Naive thymus-derived CD8-positive, alpha-beta T cell (primary cell): ENCODE measurements around the gene CHN1. TPM values are rescaled to one million over a fixed set of nuclear protein-coding genes. Genes with fewer than 3 reads are reported as not detected.

Source experiments
- ATAC-seq, 2 donors: fragments of 150-1000 bp; cut with Tn5 transposase in 1 of 2; sonication (Bioruptor Pico), chemical (Tn5 transposase) in 1 of 2; 1 replicate in 1 of 2; 2 replicates in 1 of 2; pipeline ENCODE4 v1.10.0; 2021; ENCODE audit warnings: mild to moderate bottlenecking in 2 of 2, moderate library complexity in 2 of 2
- POLR2A ChIA-PET: fragments of 350-600 bp; sonication (Branson Sonifier 250); formaldehyde crosslinking; loops from one replicate; lab custom pipeline; 2021; ENCODE audit warnings: antibody characterized with exemption; lab: Charles Lee
- DNase-seq, 10 donors: peaks; one replicate each; pipeline versions ENCODE4 v3.0.0 to v3.0.0-alpha.2; 2020 to 2022
- H3K27ac Mint-ChIP-seq, 10 donors: one replicate each; pipeline ENCODE4 v1.8.0; 2020 to 2022; ENCODE audit warnings: mild to moderate bottlenecking in 10 of 10, mixed read lengths in 10 of 10, moderate library complexity in 4 of 10, inconsistent platforms in 1 of 10
- H3K27me3 Mint-ChIP-seq, 5 donors: one replicate each; pipeline ENCODE4 v1.8.0; 2021 to 2022; ENCODE audit warnings: mixed read lengths in 5 of 5
- H3K36me3 Mint-ChIP-seq, 3 donors: one replicate each; pipeline ENCODE4 v1.8.0; 2020 to 2022; ENCODE audit warnings: mixed read lengths in 3 of 3, mild to moderate bottlenecking in 2 of 3, inconsistent platforms in 1 of 3
- H3K4me1 Mint-ChIP-seq, 4 donors: one replicate each; pipeline ENCODE4 v1.8.0; 2021 to 2022; ENCODE audit warnings: mixed read lengths in 4 of 4
- H3K4me3 Mint-ChIP-seq, 10 donors: one replicate each; pipeline ENCODE4 v1.8.0; 2020 to 2022; ENCODE audit warnings: mild to moderate bottlenecking in 10 of 10, mixed read lengths in 10 of 10, moderate library complexity in 6 of 10, inconsistent platforms in 1 of 10
- H3K9me3 Mint-ChIP-seq, 9 donors: one replicate each; pipeline ENCODE4 v1.8.0; 2020 to 2022; ENCODE audit warnings: mixed read lengths in 9 of 9, mild to moderate bottlenecking in 3 of 9, inconsistent platforms in 1 of 9, moderate library complexity in 1 of 9
- polyA plus RNA-seq, 3 donors: library from polyadenylated mRNA; unstranded; fragments of 300-500 nt; fragmentation: Illumina TruSeq; gene quantifications; one replicate each; pipeline ENCODE4 v1.2.3, GENCODE V29; 2021
- total RNA-seq, 8 experiments: library from RNA in 2 of 8; stranded (reverse) in 2 of 8; gene quantifications; one replicate each; pipeline ENCODE4 v1.2.3 and lab custom pipeline; 2021 to 2026

The CHN1 gene
- total and polyA plus RNA-seq, 5 experiments from 2014 or later = 0.58 to 2.2 (median 1.8) TPM

- peaks cover 0 to 6% (median 0%) of the 10 kb centered on the region in 9 donors for H3K9me3 Mint-ChIP-seq
- no peak for ATAC-seq
- POLR2A ChIA-PET = no interaction called here
- H3K36me3 Mint-ChIP-seq = peaks cover 0 to 2% (median 0%) of the 10 kb centered on the region in 3 donors
- H3K27ac Mint-ChIP-seq = no peak overlapping the region
- peaks cover 1 to 13% (median 3%) of the 10 kb centered on the region in 4 donors for H3K4me1 Mint-ChIP-seq
- peaks cover 0 to 2% (median 0%) of the 10 kb centered on the region in 5 donors for H3K27me3 Mint-ChIP-seq
- H3K4me3 Mint-ChIP-seq = no peak overlapping the region
- no peak for DNase-seq
Observed at GRCh38 chr2:174840436-174840835, 164.7 kb downstream of the CHN1 start.

- Mint-ChIP-seq H3K27ac (no peak overlapping the region), H3K27me3 (peaks cover 0 to 2% (median 0%) of the 10 kb centered on the region in 5 donors), H3K36me3 (peaks cover 0 to 5% (median 0%) of the 10 kb centered on the region in 3 donors), H3K4me1 (peaks cover 1 to 12% (median 3%) of the 10 kb centered on the region in 4 donors), H3K9me3 (peaks cover 0 to 6% (median 0%) of the 10 kb centered on the region in 9 donors), H3K4me3 (no peak overlapping the region)
- DNase-seq (no peak), ATAC-seq (no peak)
- POLR2A ChIA-PET = interaction anchor here (0.7 kb wide), 1 partner anchor 26 kb away, joined by 4 read pairs; no protein-coding TSS in a partner anchor
Observed at GRCh38 chr2:174839662-174840061, 165.5 kb downstream of the CHN1 start.

GRCh38 chr2:174836995-174837390 lies 168.2 kb downstream of the CHN1 start:
- Mint-ChIP-seq H3K27ac (no peak overlapping the region), H3K9me3 (peaks cover 9 to 22% (median 13%) of the 10 kb centered on the region in 9 donors), H3K4me3 (no peak overlapping the region), H3K36me3 (peaks cover 0 to 20% (median 10%) of the 10 kb centered on the region in 3 donors), H3K27me3 (peaks cover 0 to 2% (median 0%) of the 10 kb centered on the region in 5 donors), H3K4me1 (peaks cover 0 to 6% (median 2%) of the 10 kb centered on the region in 4 donors)
- no peak for DNase-seq
- ATAC-seq = no peak
- POLR2A ChIA-PET = no interaction called here

DNA sequence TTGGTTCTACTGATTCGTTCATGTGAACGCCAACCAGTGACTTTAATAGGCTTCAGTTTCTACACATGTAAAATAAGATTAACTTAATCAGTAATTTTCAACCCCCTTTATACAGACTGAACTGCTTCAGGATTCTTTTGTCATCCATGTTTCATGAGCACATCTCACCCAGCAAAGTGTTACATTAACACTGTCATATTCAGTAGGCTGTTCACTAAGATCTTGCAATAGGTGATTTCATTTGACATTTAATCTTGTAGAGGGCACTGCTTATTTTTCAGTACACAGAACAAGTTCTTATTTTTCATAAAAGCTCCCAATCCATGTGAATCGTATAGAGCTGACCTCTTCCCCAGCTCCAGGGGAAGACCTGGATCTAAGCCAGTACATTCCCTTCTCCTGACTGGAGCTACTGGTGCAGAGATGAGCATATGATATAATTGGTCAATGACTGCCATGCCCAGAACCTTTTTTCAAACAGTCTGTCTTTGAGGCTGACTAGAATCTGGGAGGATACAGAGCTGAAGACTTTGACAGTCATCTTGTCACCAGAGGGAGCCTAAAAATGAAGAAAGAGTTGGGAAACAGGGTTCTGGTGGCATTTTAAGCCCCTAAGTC lies 168.7 kb downstream of the CHN1 start:
- Mint-ChIP-seq H3K27ac (no peak overlapping the region), H3K9me3 (peaks cover 9 to 22% (median 13%) of the 10 kb centered on the region in 9 donors), H3K4me1 (peaks cover 0 to 6% (median 2%) of the 10 kb centered on the region in 4 donors), H3K36me3 (peaks cover 0 to 20% (median 10%) of the 10 kb centered on the region in 3 donors), H3K27me3 (peaks cover 0 to 2% (median 0%) of the 10 kb centered on the region in 5 donors), H3K4me3 (no peak overlapping the region)
- ATAC-seq (no peak), DNase-seq (no peak)
- POLR2A ChIA-PET = no interaction called here

DNA sequence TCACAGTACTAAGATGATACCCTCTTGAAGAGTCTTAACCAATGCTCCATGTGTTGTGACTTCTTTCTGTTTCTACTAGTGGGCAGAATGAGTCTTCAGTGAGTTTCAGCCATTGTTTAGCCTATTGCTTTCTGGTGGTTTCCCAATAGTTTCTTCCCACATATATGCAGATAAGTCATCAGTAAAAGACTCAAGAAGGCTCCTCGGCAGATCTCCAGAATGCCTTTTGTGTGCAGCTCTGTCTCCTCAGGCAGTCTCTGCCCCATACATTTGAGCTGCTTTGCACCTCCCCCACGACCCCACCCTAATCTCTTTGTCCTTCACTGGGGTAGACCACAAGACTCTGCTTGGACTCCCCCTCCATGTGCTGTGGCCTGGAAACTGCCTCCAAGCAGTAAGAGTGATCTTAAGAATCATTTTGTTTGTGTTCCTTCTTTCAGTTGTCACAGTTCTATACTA lies 169.4 kb downstream of the CHN1 start:
- ATAC-seq (no peak), DNase-seq (no peak)
- no peak overlapping the region for H3K27ac Mint-ChIP-seq
- H3K4me3 Mint-ChIP-seq = no peak overlapping the region
- peaks cover 0 to 20% (median 10%) of the 10 kb centered on the region in 3 donors for H3K36me3 Mint-ChIP-seq
- POLR2A ChIA-PET = no interaction called here
- peaks cover 9 to 22% (median 13%) of the 10 kb centered on the region in 9 donors for H3K9me3 Mint-ChIP-seq
- peaks cover 0 to 6% (median 2%) of the 10 kb centered on the region in 4 donors for H3K4me1 Mint-ChIP-seq
- peaks cover 0 to 2% (median 0%) of the 10 kb centered on the region in 5 donors for H3K27me3 Mint-ChIP-seq

GRCh38 chr2:174833737-174834136 lies 171.4 kb downstream of the CHN1 start:
- Mint-ChIP-seq H3K9me3 (peaks cover 9 to 22% (median 13%) of the 10 kb centered on the region in 9 donors), H3K4me1 (peaks cover 0 to 6% (median 2%) of the 10 kb centered on the region in 4 donors), H3K27ac (no peak overlapping the region), H3K27me3 (peaks cover 0 to 2% (median 0%) of the 10 kb centered on the region in 5 donors), H3K36me3 (peaks cover 0 to 20% (median 10%) of the 10 kb centered on the region in 3 donors), H3K4me3 (no peak overlapping the region)
- POLR2A ChIA-PET = no interaction called here
- ATAC-seq = no peak
- DNase-seq = no peak

DNA sequence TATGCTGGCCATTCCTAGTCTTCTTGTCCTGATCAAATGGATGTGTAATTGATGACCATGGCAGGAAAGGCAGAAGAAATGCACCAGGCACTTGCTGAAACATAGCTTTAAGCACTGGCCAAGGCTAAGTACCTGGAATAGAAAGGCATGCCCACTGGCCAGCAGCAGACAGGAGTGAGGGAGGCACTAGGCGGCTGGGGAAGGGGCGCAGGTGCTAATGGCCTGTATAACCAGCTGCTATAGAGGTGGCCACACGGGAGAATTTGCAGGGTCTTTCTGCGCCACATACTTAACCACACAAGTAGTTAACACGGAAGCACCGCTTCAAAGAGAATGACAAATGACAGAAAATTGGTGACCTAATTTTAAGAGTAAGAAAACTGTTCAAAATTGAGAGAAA lies 174.6 kb downstream of the CHN1 start:
- Mint-ChIP-seq H3K4me3 (no peak overlapping the region), H3K4me1 (peaks cover 0 to 6% (median under 1%) of the 10 kb centered on the region in 4 donors), H3K9me3 (peaks cover 6 to 20% (median 13%) of the 10 kb centered on the region in 9 donors), H3K27ac (no peak overlapping the region), H3K27me3 (peaks cover 0 to 1% (median 0%) of the 10 kb centered on the region in 5 donors), H3K36me3 (peaks cover 0 to 19% (median 10%) of the 10 kb centered on the region in 3 donors)
- DNase-seq (no peak), ATAC-seq (no peak)
- POLR2A ChIA-PET = no interaction called here

GRCh38 chr2:174829550-174829949 lies 175.6 kb downstream of the CHN1 start:
- Mint-ChIP-seq H3K36me3 (peaks cover 0 to 14% (median 10%) of the 10 kb centered on the region in 3 donors), H3K27me3 (peaks cover 0 to 1% (median 0%) of the 10 kb centered on the region in 5 donors), H3K27ac (no peak overlapping the region), H3K4me1 (peaks cover 0 to 6% (median under 1%) of the 10 kb centered on the region in 4 donors), H3K4me3 (no peak overlapping the region), H3K9me3 (peaks cover 4 to 17% (median 13%) of the 10 kb centered on the region in 9 donors)
- DNase-seq (no peak), ATAC-seq (no peak)
- POLR2A ChIA-PET = no interaction called here

GRCh38 chr2:174827371-174828369 lies 177.5 kb downstream of the CHN1 start:
- Mint-ChIP-seq H3K4me1 (no peaks in the 10 kb centered on the region), H3K9me3 (no peaks in the 10 kb centered on the region), H3K4me3 (no peak overlapping the region), H3K27ac (peak overlapping the region in 1 of 10 donors; percentile 32), H3K27me3 (peaks cover 0 to 4% (median under 1%) of the 10 kb centered on the region in 5 donors), H3K36me3 (no peaks in the 10 kb centered on the region)
- POLR2A ChIA-PET = no interaction called here
- DNase-seq = no peak
- ATAC-seq = no peak

- POLR2A ChIA-PET = no interaction called here
- Mint-ChIP-seq H3K27me3 (peaks cover 0 to 4% (median 1%) of the 10 kb centered on the region in 5 donors), H3K4me1 (no peaks in the 10 kb centered on the region), H3K9me3 (no peaks in the 10 kb centered on the region), H3K36me3 (peaks cover 0 to 3% (median 0%) of the 10 kb centered on the region in 3 donors), H3K27ac (no peak overlapping the region), H3K4me3 (no peak overlapping the region)
- no peak for DNase-seq
- no peak for ATAC-seq
Observed at GRCh38 chr2:174826051-174826450, 179.1 kb downstream of the CHN1 start.

- Mint-ChIP-seq H3K4me1 (no peaks in the 10 kb centered on the region), H3K36me3 (peaks cover 0 to 3% (median 0%) of the 10 kb centered on the region in 3 donors), H3K27me3 (peaks cover 0 to 4% (median 1%) of the 10 kb centered on the region in 5 donors), H3K27ac (no peak overlapping the region), H3K9me3 (peaks cover 0 to 4% (median 0%) of the 10 kb centered on the region in 9 donors), H3K4me3 (no peak overlapping the region)
- DNase-seq = no peak
- POLR2A ChIA-PET = interaction anchor here (0.6 kb wide), 1 partner anchor 409 kb away, joined by 3 read pairs; no protein-coding TSS in a partner anchor
- no peak for ATAC-seq
Observed at GRCh38 chr2:174824068-174824467, 181.1 kb downstream of the CHN1 start.

DNA sequence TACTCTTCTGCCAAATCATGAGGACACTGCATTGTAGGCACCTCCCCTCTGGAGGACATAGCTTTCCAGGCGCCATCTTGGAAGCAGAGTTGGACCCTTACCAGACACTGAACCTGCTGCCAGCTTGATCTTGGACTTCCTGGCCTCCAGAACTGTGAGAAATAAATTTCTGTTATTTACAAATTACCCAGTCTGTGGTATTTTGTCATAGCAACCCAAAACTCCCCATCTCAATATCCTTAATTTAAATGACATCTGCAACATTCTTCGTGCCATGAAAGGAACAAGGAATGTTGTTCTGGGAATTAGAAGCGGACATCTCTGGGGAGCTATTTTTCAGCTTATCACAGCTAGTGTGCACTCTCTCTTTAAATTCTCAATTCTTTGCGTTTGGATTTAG lies 183.6 kb downstream of the CHN1 start:
- Mint-ChIP-seq H3K9me3 (peaks cover 0 to 4% (median 0%) of the 10 kb centered on the region in 9 donors), H3K4me1 (no peaks in the 10 kb centered on the region), H3K4me3 (no peak overlapping the region), H3K27me3 (peaks cover 0 to 4% (median 1%) of the 10 kb centered on the region in 5 donors), H3K27ac (no peak overlapping the region), H3K36me3 (peaks cover 0 to 3% (median 0%) of the 10 kb centered on the region in 3 donors)
- DNase-seq = no peak
- POLR2A ChIA-PET = no interaction called here
- ATAC-seq = no peak
